Measurements from ENCODE around the gene CPE. TPM values are rescaled to one million over a fixed set of nuclear protein-coding genes. Genes with fewer than 3 reads are reported as not detected.

CPE gene
- polyA plus RNA-seq, 1 donor (not counting 4 experiments of a cell fraction or from before 2014, with no cell fraction given), result 1.9 TPM

DNA sequence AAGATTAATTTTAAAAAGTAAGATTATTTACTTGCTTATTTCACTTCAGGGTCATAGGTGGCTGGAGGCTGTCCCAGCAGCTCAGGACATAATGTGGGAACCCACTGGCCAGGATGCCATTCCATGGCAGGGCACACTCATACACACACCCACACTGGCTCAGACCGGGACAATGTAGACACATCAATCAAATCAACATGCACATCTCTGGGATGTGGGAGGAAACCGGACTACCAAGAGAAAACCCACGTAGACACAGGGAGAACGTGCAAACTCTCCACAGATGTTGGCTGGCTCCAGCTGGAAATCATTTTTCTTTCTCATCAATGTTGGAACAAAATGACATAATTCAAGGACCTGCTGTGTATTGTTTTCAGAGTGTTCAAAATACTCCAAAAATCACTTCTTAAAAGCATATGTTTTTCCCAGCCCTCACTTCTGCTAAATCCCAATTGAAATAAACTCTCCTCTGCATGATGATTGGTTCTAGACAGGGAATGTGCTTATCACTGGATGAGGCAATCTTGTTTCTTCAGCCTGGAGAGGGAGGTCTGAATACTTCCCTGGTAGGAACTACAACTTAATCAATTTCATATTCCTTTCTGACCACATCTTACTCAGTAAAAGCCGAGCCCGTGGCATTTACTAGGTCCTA, 18.6 kb upstream of the CPE start:
- H3K9ac ChIP-seq (ENCODE audit: control insufficient read depth, extremely low read depth, insufficient read depth, low read length), result no peak overlapping the region
- H3K4me2 ChIP-seq (ENCODE audit: control insufficient read depth, extremely low read depth, insufficient read depth, low read depth, low read length), result no peak overlapping the region
- H3K79me2 ChIP-seq (ENCODE audit: control insufficient read depth, insufficient read depth, low read length), result no peaks in the 10 kb centered on the region
- H3K36me3 ChIP-seq (ENCODE audit: control insufficient read depth in 2 of 2, extremely low read depth in 1 of 2, insufficient read depth in 2 of 2, low read length in 2 of 2), result no peaks in the 10 kb centered on the region
- no peak overlapping the region for H3K27ac ChIP-seq (ENCODE audit: control insufficient read depth, insufficient read depth, low read length)
- no peaks in the 10 kb centered on the region for H3K9me1 ChIP-seq (ENCODE audit: control insufficient read depth, extremely low read depth, insufficient read depth, low read length)
- H3K4me1 ChIP-seq (ENCODE audit: control insufficient read depth, extremely low read depth, insufficient read depth, low read length), result peaks cover 7% of the 10 kb centered on the region
- DNase-seq (ENCODE audit: low read depth, low spot score), result no peak
- H3K9me3 ChIP-seq (ENCODE audit: control insufficient read depth, low read depth, low read length), result no peaks in the 10 kb centered on the region
- no peak overlapping the region for H3K4me3 ChIP-seq (ENCODE audit: control insufficient read depth in 2 of 3, extremely low read depth in 1 of 3, insufficient read depth in 2 of 3, low read depth in 1 of 3, low read length in 3 of 3)
- H2AFZ ChIP-seq (ENCODE audit: control insufficient read depth, low read length), result no peak overlapping the region
- dilution Hi-C loops (cut with MboI; ENCODE audit: extremely low pct_ligation_motif_present, low sequenced_read_pairs), result no loop called here
- H3K27me3 ChIP-seq (ENCODE audit: control insufficient read depth, extremely low read depth, insufficient read depth, low read length), result no peaks in the 10 kb centered on the region
- FAIRE-seq, result no peak
- TF ChIP-seq, protein P1, sequence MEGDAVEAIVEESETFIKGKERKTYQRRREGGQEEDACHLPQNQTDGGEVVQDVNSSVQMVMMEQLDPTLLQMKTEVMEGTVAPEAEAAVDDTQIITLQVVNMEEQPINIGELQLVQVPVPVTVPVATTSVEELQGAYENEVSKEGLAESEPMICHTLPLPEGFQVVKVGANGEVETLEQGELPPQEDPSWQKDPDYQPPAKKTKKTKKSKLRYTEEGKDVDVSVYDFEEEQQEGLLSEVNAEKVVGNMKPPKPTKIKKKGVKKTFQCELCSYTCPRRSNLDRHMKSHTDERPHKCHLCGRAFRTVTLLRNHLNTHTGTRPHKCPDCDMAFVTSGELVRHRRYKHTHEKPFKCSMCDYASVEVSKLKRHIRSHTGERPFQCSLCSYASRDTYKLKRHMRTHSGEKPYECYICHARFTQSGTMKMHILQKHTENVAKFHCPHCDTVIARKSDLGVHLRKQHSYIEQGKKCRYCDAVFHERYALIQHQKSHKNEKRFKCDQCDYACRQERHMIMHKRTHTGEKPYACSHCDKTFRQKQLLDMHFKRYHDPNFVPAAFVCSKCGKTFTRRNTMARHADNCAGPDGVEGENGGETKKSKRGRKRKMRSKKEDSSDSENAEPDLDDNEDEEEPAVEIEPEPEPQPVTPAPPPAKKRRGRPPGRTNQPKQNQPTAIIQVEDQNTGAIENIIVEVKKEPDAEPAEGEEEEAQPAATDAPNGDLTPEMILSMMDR (optimal IDR thresholded peaks at IDR 0.05 in 1 of 3, IDR thresholded peaks at IDR 0.05 in 1 of 3, conservative IDR thresholded peaks at IDR 0.05 in 1 of 3; ENCODE audit: extremely low read depth in 1 of 3, insufficient read depth in 2 of 3, low read length in 3 of 3), result no peak
- TF ChIP-seq EZH2 (IDR thresholded peaks at IDR 0.05; ENCODE audit: low read length), result no peak
- H4K20me1 ChIP-seq (ENCODE audit: control insufficient read depth, extremely low read depth, insufficient read depth, low read length), result no peaks in the 10 kb centered on the region

DNA sequence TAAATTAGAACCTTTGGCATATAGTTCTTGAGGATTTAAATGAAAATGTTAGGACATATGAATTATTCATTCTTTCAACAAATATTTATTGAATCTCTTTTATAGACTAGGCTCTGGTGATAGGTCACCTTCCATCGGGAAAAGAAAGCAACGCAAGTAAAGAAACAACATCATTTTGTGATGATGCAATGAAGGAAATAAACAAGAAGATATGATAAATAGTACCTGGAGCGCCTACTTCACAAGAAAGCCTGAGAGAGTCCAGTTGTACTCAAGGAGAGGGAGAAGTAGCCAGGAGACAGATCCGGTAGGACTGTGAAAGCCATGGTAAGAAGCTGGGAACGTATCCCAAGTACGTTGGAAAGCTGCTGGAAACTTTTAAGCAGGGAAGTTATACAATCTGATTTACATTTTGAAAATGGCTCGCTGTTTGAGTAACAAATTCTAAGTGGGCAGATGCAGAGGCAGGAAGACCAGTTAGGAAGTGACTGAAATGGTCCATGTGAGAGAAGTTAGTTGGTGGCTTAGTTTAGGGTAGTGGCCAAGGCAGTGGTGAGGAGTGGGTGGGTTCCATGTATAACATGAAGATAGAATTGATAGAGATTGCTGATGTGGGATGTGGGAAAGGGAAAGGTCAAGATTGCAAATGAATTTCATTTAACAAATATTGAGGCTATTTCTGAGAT, 17.7 kb upstream of the CPE start:
- Histone ChIP-seq H3K27ac (ENCODE audit: control insufficient read depth, insufficient read depth, low read length) (no peak overlapping the region), H3K9ac (ENCODE audit: control insufficient read depth, extremely low read depth, insufficient read depth, low read length) (no peak overlapping the region), H4K20me1 (ENCODE audit: control insufficient read depth, extremely low read depth, insufficient read depth, low read length) (no peaks in the 10 kb centered on the region), H2AFZ (ENCODE audit: control insufficient read depth, low read length) (no peak overlapping the region), H3K4me1 (ENCODE audit: control insufficient read depth, extremely low read depth, insufficient read depth, low read length) (peaks cover 7% of the 10 kb centered on the region), H3K79me2 (ENCODE audit: control insufficient read depth, insufficient read depth, low read length) (no peaks in the 10 kb centered on the region), H3K9me3 (ENCODE audit: control insufficient read depth, low read depth, low read length) (no peaks in the 10 kb centered on the region), H3K27me3 (ENCODE audit: control insufficient read depth, extremely low read depth, insufficient read depth, low read length) (no peaks in the 10 kb centered on the region), H3K9me1 (ENCODE audit: control insufficient read depth, extremely low read depth, insufficient read depth, low read length) (no peaks in the 10 kb centered on the region), H3K4me3 (ENCODE audit: control insufficient read depth in 2 of 3, extremely low read depth in 1 of 3, insufficient read depth in 2 of 3, low read depth in 1 of 3, low read length in 3 of 3) (no peak overlapping the region), H3K4me2 (ENCODE audit: control insufficient read depth, extremely low read depth, insufficient read depth, low read depth, low read length) (no peak overlapping the region), H3K36me3 (ENCODE audit: control insufficient read depth in 2 of 2, extremely low read depth in 1 of 2, insufficient read depth in 2 of 2, low read length in 2 of 2) (no peaks in the 10 kb centered on the region)
- dilution Hi-C loops (cut with MboI; ENCODE audit: extremely low pct_ligation_motif_present, low sequenced_read_pairs), result no loop called here
- DNase-seq (ENCODE audit: low read depth, low spot score) (no peak), FAIRE-seq (no peak)
- TF ChIP-seq, protein P1 (optimal IDR thresholded peaks at IDR 0.05 in 1 of 3, IDR thresholded peaks at IDR 0.05 in 1 of 3, conservative IDR thresholded peaks at IDR 0.05 in 1 of 3; ENCODE audit: extremely low read depth in 1 of 3, insufficient read depth in 2 of 3, low read length in 3 of 3), result no peak
- TF ChIP-seq EZH2 (IDR thresholded peaks at IDR 0.05; ENCODE audit: low read length), result no peak

Data from keratinocyte (primary cell).